ENCODE results near the gene DENND5A.
"Not testable (repeated sequence)": the region's sequence is repeated elsewhere in the genome, so short reads cannot be mapped to it uniquely, and the experiment has no call there.

Gene DENND5A

DNA sequence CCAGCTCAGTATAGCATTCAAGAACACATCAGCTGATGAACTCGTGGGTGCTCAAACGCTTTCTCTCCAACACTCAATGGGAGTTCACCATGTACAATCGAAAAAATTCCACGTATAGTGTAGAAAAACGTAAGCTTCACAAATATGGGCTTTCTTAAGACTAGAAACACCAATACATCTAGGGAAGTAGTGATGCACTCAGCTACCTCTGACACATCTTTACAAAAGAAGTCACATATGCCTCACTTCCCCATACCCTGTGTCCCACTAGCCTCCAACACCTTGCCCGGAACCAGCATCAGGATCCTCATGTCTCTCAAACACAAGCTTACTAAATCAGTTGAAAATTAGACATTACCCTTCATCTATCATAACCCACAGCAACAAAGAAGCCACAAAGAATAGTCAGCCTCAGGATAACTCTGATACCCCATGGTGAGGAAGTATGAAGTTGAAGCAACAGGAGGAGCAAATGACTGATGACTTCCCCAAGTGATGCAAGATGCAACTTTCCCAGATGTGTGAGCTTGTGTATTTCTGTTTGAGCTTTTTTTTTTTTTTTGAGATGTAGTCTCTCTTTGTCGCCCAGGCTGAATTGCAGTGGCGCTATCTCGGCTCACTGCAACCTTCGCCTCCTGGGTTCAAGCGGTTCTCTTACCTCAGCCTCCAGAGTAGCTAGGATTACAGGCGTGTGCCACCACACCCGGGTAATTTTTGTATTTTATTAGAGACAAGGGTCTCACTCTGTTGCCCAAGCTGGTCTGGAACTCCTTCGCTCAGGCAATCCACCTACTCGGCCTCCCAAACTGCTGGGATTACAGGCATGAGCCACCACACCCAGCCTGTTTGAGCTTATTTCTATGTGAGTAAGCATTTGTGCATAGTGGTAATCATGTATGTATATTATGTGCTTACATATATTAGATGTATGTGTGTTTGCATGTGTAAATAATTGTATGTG lies 8.5 kb upstream of the DENND5A start:
- Mint-ChIP-seq H3K27me3 (no peaks in the 10 kb centered on the region), H3K36me3 (peaks cover 2% of the 10 kb centered on the region), H3K4me3 (no peak overlapping the region), H3K9me3 (no peaks in the 10 kb centered on the region), H3K27ac (peak overlapping the region; percentile 30), H3K4me1 (peaks cover 14% of the 10 kb centered on the region)

DNA sequence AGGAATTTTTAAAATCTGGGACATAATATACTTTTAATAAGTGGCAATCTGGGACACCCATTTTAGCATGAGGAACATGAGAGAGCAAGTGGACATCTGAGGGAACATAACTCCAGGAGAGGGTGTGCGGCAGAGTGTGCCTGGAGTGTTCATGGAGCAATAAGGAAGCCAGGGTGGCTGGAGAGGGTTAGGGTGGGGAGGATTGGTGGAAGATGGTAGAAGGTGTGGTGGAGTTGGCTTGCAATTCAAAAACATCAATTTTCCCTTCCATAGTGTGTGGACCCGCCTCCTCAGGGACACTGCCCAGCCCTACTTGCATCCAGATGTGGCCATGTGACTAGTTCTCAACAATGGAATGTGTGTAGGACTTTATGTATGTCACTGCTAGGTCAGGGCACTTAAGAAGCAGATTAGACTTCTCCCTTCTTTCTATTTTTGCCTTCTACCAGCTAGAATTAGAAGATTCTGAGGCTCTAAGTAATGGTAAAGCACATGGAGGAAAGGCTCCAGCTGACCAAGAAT lies 4.4 kb upstream of the DENND5A start:
- Mint-ChIP-seq H3K27ac (no peak overlapping the region), H3K4me1 (peaks cover 13% of the 10 kb centered on the region), H3K36me3 (no peaks in the 10 kb centered on the region), H3K27me3 (no peaks in the 10 kb centered on the region), H3K4me3 (no peak overlapping the region), H3K9me3 (no peaks in the 10 kb centered on the region)

GRCh38 chr11:9267680-9268079 lies 2.5 kb upstream of the DENND5A start:
- no peaks in the 10 kb centered on the region for H3K27me3 Mint-ChIP-seq
- no peaks in the 10 kb centered on the region for H3K36me3 Mint-ChIP-seq
- no peak overlapping the region for H3K27ac Mint-ChIP-seq
- H3K4me3 Mint-ChIP-seq = no peak overlapping the region
- H3K4me1 Mint-ChIP-seq = peaks cover 15% of the 10 kb centered on the region
- H3K9me3 Mint-ChIP-seq = no peaks in the 10 kb centered on the region

- Mint-ChIP-seq H3K9me3 (no peaks in the 10 kb centered on the region), H3K27me3 (no peaks in the 10 kb centered on the region), H3K27ac (no peak overlapping the region), H3K4me3 (no peak overlapping the region), H3K36me3 (no peaks in the 10 kb centered on the region), H3K4me1 (peaks cover 22% of the 10 kb centered on the region)
Observed at GRCh38 chr11:9266926-9267325, 1.8 kb upstream of the DENND5A start.

DNA sequence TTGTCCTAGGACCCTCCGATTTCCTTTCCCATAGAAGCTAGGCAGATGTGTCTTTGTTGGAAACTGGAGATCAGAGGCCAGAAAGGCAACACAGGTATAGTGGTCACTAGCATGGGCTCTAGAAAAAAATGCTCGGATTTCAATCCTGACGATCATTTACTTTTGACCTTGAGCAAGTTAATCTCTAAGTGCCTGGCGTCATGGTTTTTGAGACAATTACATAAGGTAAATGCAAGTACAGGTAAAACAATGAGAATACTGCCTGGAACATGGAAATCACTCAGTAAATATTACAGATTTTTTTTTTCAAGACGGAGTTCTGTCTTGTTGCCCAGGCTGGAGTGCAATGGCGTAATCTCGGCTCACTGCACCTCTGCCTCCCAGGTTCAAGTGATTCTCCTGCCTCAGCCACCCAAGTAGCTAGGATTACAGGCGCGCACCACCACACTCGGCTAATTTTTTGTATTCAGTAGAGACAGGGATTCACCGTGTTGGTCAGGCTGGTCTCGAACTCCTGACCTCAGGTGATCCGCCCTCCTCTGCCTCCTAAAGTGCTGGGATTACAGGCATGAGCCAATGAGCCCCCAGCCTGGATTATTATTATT lies 1.1 kb upstream of the DENND5A start:
- Mint-ChIP-seq H3K27me3 (no peaks in the 10 kb centered on the region), H3K4me3 (peak overlapping the region; percentile 88), H3K36me3 (no peaks in the 10 kb centered on the region), H3K9me3 (no peaks in the 10 kb centered on the region), H3K27ac (peak overlapping the region; percentile 93), H3K4me1 (peaks cover 29% of the 10 kb centered on the region)

- Mint-ChIP-seq H3K4me3 (peak overlapping the region; percentile 95), H3K36me3 (no peaks in the 10 kb centered on the region), H3K4me1 (peaks cover 44% of the 10 kb centered on the region), H3K27me3 (no peaks in the 10 kb centered on the region), H3K27ac (peak overlapping the region; percentile 99), H3K9me3 (no peaks in the 10 kb centered on the region)
Observed at GRCh38 chr11:9264316-9265210, 587 bp downstream of the DENND5A start.

- Mint-ChIP-seq H3K9me3 (no peaks in the 10 kb centered on the region), H3K4me3 (peak overlapping the region; percentile 95), H3K4me1 (peaks cover 44% of the 10 kb centered on the region), H3K36me3 (no peaks in the 10 kb centered on the region), H3K27me3 (no peaks in the 10 kb centered on the region), H3K27ac (peak overlapping the region; percentile 99)
Observed at GRCh38 chr11:9263840-9264315, 1.3 kb downstream of the DENND5A start.

DNA sequence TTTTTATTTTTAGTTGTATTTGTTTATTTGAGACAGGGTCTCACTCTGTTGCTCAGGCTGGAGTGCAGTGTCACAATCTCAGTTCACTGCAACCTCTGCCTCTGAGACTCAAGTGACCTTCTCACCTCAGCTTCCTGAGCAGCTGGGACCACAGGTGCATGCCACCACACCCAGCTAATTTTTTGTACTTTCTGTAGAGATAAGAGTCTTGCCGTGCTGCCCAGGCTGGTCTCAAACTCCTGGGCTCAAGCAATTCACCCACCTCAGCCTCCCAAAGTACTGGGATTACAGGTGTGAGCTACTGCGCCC lies 4.4 kb downstream of the DENND5A start:
- H3K36me3 Mint-ChIP-seq, H3K27me3 Mint-ChIP-seq, H3K9me3 Mint-ChIP-seq: not testable (repeated sequence)
- Mint-ChIP-seq H3K4me3 (peak overlapping the region; percentile 50), H3K27ac (peak overlapping the region; percentile 48), H3K4me1 (peaks cover 53% of the 10 kb centered on the region)

DNA sequence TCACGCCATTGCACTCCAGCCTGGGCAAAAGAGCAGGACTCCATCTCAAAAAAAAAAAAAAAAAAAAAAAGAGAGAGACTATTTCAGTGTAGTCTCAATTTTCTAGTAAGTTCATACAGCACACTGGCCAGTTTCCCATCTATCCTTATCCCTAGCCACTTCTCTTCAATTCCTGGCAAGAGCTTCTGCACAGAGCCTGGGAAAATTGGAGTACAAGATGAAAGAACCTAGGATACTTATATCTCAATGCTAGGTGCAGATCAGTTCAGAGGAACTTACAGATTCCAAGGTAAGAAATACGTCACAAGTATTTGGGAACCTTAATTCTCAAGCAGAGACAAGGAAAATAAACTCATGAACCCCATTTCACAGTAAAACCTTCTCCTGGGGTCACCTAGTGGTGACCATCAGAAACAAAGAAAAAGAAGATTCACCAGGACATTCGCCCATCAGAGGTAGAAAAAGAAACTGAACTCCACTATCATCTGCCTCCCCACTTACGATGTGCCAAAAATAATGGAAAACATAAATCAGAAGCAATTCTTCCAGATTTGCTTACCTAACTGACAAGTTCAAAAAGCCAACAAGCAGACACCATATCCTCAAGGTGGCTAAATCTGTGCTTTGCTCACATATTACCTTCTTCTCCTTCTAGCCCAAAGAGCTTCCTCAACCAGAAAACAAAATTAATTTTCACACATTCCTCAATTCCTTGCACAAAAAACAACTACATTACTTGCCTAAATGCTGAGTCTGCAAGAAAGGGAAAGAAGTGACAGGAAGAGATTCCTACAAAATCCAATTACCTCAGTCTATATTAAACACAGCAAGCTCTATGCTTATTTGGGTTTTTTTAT lies 4.9 kb downstream of the DENND5A start:
- peaks cover 6% of the 10 kb centered on the region for H3K36me3 Mint-ChIP-seq
- H3K27me3 Mint-ChIP-seq = no peaks in the 10 kb centered on the region
- H3K9me3 Mint-ChIP-seq = no peaks in the 10 kb centered on the region
- peak overlapping the region; percentile 50 for H3K4me3 Mint-ChIP-seq
- H3K27ac Mint-ChIP-seq = no peak overlapping the region
- H3K4me1 Mint-ChIP-seq = peaks cover 52% of the 10 kb centered on the region

DNA sequence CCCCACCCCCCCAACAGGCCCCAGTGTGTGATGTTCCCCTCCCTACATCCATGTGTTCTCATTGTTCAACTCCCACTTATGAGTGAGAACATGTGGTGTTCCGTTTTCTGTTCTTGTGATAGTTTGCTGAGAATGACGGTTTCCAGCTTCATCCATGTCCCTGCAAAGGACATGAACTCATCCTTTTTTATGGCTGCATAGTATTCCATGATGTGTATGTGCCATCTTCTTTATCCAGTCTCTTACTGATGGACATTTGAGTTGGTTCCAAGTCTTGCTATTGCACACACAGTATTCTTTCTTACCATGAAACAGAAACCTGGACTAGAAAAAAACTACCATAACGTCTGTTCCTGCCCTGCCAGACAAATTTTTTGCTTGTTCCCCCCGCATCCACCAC lies 6.9 kb downstream of the DENND5A start:
- peaks cover 11% of the 10 kb centered on the region for H3K36me3 Mint-ChIP-seq
- peaks cover 57% of the 10 kb centered on the region for H3K4me1 Mint-ChIP-seq
- not testable (repeated sequence) for H3K9me3 Mint-ChIP-seq, H3K27me3 Mint-ChIP-seq, H3K4me3 Mint-ChIP-seq, H3K27ac Mint-ChIP-seq

DNA sequence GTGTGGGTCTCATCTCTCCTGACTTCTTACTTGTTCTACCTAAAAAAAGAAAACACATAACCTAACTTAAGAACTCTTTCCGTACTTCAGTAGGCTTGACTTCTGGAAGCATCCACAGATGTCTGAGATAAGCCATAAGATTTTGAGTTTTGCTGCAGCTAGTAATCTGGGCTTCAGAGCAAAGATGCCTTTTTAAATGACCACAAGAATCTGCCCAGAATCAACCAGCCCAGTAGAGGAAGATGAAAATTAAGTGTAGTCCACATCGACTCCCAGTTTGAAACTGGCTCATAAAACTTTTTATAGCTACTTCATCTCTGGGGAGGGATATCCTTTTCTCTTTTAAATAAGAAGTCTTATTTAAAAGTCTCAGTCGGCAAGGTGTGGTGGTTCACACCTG lies 10.7 kb downstream of the DENND5A start:
- Mint-ChIP-seq H3K4me1 (peaks cover 54% of the 10 kb centered on the region), H3K27ac (no peak overlapping the region), H3K36me3 (peaks cover 14% of the 10 kb centered on the region), H3K27me3 (no peaks in the 10 kb centered on the region), H3K9me3 (no peaks in the 10 kb centered on the region), H3K4me3 (no peak overlapping the region)

DNA sequence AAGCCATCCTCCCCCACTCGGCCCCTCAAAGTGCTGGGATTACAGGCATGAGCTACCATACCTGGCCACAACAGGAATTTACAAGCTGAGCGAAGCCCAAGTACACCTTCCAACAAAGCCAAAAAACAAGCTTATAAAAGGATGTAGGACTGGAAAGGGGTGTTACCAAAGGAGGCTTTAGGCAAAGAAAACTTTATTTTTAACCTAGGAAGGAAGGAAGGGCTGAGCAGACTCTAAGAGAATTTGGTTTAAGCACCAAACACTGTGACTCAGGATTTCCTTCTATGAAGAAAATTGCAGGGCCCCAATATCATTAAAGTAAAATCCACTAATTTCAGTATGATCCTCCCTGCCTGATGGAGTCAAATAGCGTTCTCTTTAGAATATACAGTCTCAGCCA lies 12.1 kb downstream of the DENND5A start:
- H3K27ac Mint-ChIP-seq = peak overlapping the region; percentile 63
- H3K36me3 Mint-ChIP-seq = peaks cover 11% of the 10 kb centered on the region
- no peaks in the 10 kb centered on the region for H3K9me3 Mint-ChIP-seq
- no peak overlapping the region for H3K4me3 Mint-ChIP-seq
- peaks cover 60% of the 10 kb centered on the region for H3K4me1 Mint-ChIP-seq
- H3K27me3 Mint-ChIP-seq = no peaks in the 10 kb centered on the region

DNA sequence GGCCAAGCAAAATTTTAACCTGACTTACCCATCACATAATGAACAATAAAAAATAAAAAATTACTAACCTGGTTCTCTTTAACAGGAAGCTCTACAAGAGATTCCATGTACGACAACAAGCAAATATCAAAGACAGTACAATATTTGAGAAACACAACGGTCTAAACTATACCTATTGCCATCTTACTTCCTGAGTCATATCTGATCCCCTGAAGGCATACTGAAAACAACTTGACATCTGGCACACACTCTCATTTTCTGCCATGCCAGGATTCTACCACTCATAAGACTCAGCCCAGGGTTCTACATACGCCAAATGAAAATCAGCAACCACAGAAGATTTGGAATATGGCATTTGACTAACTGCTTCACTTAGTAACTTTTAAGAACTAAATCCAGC lies 13.8 kb downstream of the DENND5A start:
- no peaks in the 10 kb centered on the region for H3K27me3 Mint-ChIP-seq
- H3K9me3 Mint-ChIP-seq = no peaks in the 10 kb centered on the region
- peaks cover 70% of the 10 kb centered on the region for H3K4me1 Mint-ChIP-seq
- H3K27ac Mint-ChIP-seq = peak overlapping the region; percentile 92
- H3K4me3 Mint-ChIP-seq = peak overlapping the region; percentile 81
- peaks cover 11% of the 10 kb centered on the region for H3K36me3 Mint-ChIP-seq

GRCh38 chr11:9250139-9250582 lies 15.0 kb downstream of the DENND5A start:
- Mint-ChIP-seq H3K27me3 (no peaks in the 10 kb centered on the region), H3K36me3 (peaks cover 10% of the 10 kb centered on the region), H3K27ac (peak overlapping the region; percentile 96), H3K9me3 (no peaks in the 10 kb centered on the region), H3K4me1 (peaks cover 75% of the 10 kb centered on the region), H3K4me3 (peak overlapping the region; percentile 84)
